ENCODE data around the gene ACTR1A.

Gene ACTR1A

DNA sequence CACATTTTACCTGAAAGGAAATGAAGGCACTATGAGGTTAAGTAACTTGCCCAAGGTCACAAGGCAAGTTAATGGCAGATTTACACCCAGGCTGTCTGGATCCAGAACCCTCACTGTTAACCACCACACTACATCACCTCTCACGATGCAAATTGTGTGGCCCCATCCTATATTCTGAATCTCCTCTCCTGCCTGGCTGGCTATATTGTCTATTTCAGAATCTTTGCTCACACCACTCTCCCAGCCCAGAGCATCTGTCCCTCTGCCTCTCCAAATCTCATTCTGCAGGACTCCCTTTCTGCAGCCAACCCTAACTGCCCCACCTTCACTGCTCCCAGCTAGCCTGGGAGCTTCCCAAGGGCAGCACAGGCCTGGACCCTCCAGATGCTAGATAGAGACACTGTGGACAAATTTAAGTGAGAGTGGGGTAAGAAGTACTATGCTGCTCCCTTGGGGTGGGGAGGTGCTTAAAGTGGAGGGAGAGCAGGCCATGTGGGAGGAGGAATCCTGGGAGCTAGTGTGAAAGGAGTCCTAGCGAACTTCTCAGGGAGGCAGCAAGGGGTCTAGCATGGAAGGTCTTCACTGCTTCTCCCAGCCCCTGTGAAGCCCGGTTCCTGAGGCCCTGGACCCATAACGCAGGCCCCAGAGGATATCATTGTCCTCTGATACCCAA is 70.9 kb downstream of the ACTR1A start:
- in situ Hi-C loops (cut with MboI; ENCODE audit: low sequenced_read_pairs), result no loop called here

GRCh38 chr10:102429468-102429867 is 73.0 kb downstream of the ACTR1A start:
- in situ Hi-C loops (cut with MboI; ENCODE audit: low sequenced_read_pairs), result no loop called here

Measured in hTERT RPE-1 (cell line).